Astrocyte (in vitro differentiated cells and primary cell): ENCODE data around the gene SNCG. TPM values are rescaled to one million over a fixed set of nuclear protein-coding genes. Genes with fewer than 3 reads are reported as not detected.

ENCODE experiments used
- DNase-seq: peaks from one replicate; pipeline ENCODE4 v3.0.0-alpha.2; 2010; ENCODE audit warnings: low read depth
- FAIRE-seq: peaks from 2 replicates; lab custom pipeline; 2011; peaks lifted over from hg19 to GRCh38; lab: Jason Lieb, UNC
- H2AFZ ChIP-seq: 2 replicates; pipeline ENCODE4 v1.6.0; 2012; ENCODE audit warnings: low read depth, low read length, inconsistent platforms
- H3K27ac ChIP-seq: 2 replicates; pipeline ENCODE4 v1.5.1; 2011; ENCODE audit warnings: low read depth, low read length, inconsistent platforms
- H3K27me3 ChIP-seq: 2 replicates; pipeline ENCODE4 v1.6.0; 2011; ENCODE audit warnings: low read length, inconsistent platforms; ENCODE audit not compliant: insufficient read depth
- H3K36me3 ChIP-seq: 2 replicates; pipeline ENCODE4 v1.5.1; 2011; ENCODE audit warnings: low read length, inconsistent platforms; ENCODE audit not compliant: insufficient read depth
- H3K4me1 ChIP-seq: 2 replicates; pipeline ENCODE4 v1.5.1; 2011; ENCODE audit warnings: low read length, inconsistent platforms; ENCODE audit not compliant: insufficient read depth
- H3K4me2 ChIP-seq: 2 replicates; pipeline ENCODE4 v1.6.0; 2012; ENCODE audit warnings: low read length, inconsistent platforms
- H3K4me3 ChIP-seq: 2 replicates; pipeline ENCODE4 v1.5.1; 2011; ENCODE audit warnings: low read depth, mild to moderate bottlenecking, low read length, inconsistent platforms; ENCODE audit not compliant: insufficient read depth
- H3K79me2 ChIP-seq: 2 replicates; pipeline ENCODE4 v1.6.0; 2012; ENCODE audit warnings: mild to moderate bottlenecking, low read length, inconsistent platforms; ENCODE audit not compliant: insufficient read depth
- H3K9ac ChIP-seq: 2 replicates; pipeline ENCODE4 v1.6.0; 2012; ENCODE audit warnings: mild to moderate bottlenecking, low read length, inconsistent platforms
- H3K9me3 ChIP-seq: 2 replicates; pipeline ENCODE4 v1.5.1; 2012; ENCODE audit warnings: low read depth, mild to moderate bottlenecking, low read length, inconsistent platforms; ENCODE audit not compliant: insufficient read depth
- H4K20me1 ChIP-seq: 2 replicates; pipeline ENCODE4 v1.6.0; 2012; ENCODE audit warnings: low read length, inconsistent platforms; ENCODE audit not compliant: insufficient read depth
- H3K27ac Mint-ChIP-seq: one replicate; pipeline ENCODE4 v1.8.0; 2021; ENCODE audit warnings: mild to moderate bottlenecking, mixed read lengths; ENCODE audit not compliant: unreplicated experiment
- H3K27me3 Mint-ChIP-seq: one replicate; pipeline ENCODE4 v1.8.0; 2021; ENCODE audit warnings: low read depth, mixed read lengths; ENCODE audit not compliant: unreplicated experiment
- H3K36me3 Mint-ChIP-seq: one replicate; pipeline ENCODE4 v1.8.0; 2021; ENCODE audit warnings: low read depth, mixed read lengths; ENCODE audit not compliant: unreplicated experiment
- H3K4me1 Mint-ChIP-seq: one replicate; pipeline ENCODE4 v1.8.0; 2021; ENCODE audit warnings: low read depth, mixed read lengths; ENCODE audit not compliant: unreplicated experiment
- H3K4me3 Mint-ChIP-seq: one replicate; pipeline ENCODE4 v1.8.0; 2021; ENCODE audit warnings: mild to moderate bottlenecking, moderate library complexity, mixed read lengths; ENCODE audit not compliant: unreplicated experiment
- H3K9me3 Mint-ChIP-seq: one replicate; pipeline ENCODE4 v1.8.0; 2021; ENCODE audit warnings: mild to moderate bottlenecking, mixed read lengths; ENCODE audit not compliant: unreplicated experiment
- CTCF ChIP-seq: IDR thresholded peaks from 2 replicates; pipeline ENCODE4 v1.5.1; 2011; ENCODE audit warnings: low read depth, mild to moderate bottlenecking, inconsistent platforms, low read length, moderate library complexity; ENCODE audit not compliant: insufficient read depth
- EZH2 ChIP-seq: IDR thresholded peaks from 2 replicates; pipeline ENCODE4 v1.6.1; 2012; ENCODE audit warnings: mild to moderate bottlenecking, low read length, inconsistent platforms; ENCODE audit not compliant: insufficient read depth
- total RNA-seq: library from RNA; stranded (reverse); gene quantifications from 2 replicates; pipeline ENCODE4 v1.2.1, GENCODE V29; 2021

SNCG gene
- total RNA-seq, 1 donor from 2014 or later = 3.0 TPM

GRCh38 chr10:86922553-86922961 lies 35.8 kb upstream of the SNCG start:
- Histone ChIP-seq H3K27ac (no peak overlapping the region), H4K20me1 (no peaks in the 10 kb centered on the region), H3K36me3 (peaks cover 10% of the 10 kb centered on the region), H3K79me2 (no peaks in the 10 kb centered on the region), H3K4me3 (no peak overlapping the region), H3K27me3 (no peaks in the 10 kb centered on the region), H3K9ac (no peak overlapping the region), H3K9me3 (no peaks in the 10 kb centered on the region), H3K4me1 (peaks cover 8% of the 10 kb centered on the region), H3K4me2 (no peak overlapping the region), H2AFZ (no peak overlapping the region)
- Mint-ChIP-seq H3K27me3 (no peaks in the 10 kb centered on the region), H3K9me3 (no peaks in the 10 kb centered on the region), H3K4me3 (no peak overlapping the region), H3K27ac (no peak overlapping the region), H3K4me1 (peaks cover 6% of the 10 kb centered on the region), H3K36me3 (peaks cover 9% of the 10 kb centered on the region)
- no peak for FAIRE-seq
- no peak for DNase-seq
- TF ChIP-seq EZH2 (no peak), CTCF (no peak)

- no peaks in the 10 kb centered on the region for H3K4me1 Mint-ChIP-seq
Observed at GRCh38 chr10:86929468-86930380, 28.7 kb upstream of the SNCG start.

More at GRCh38 chr10:86929468-86930380, 28.7 kb upstream of the SNCG start:
- no peak overlapping the region for H3K27ac Mint-ChIP-seq
- Histone ChIP-seq H2AFZ (no peak overlapping the region), H3K4me1 (no peaks in the 10 kb centered on the region), H3K9me3 (no peaks in the 10 kb centered on the region), H3K9ac (no peak overlapping the region), H3K27me3 (no peaks in the 10 kb centered on the region), H3K27ac (no peak overlapping the region), H3K4me2 (no peak overlapping the region), H3K4me3 (no peak overlapping the region), H3K36me3 (peaks cover 3% of the 10 kb centered on the region), H4K20me1 (no peaks in the 10 kb centered on the region), H3K79me2 (no peaks in the 10 kb centered on the region)
- no peaks in the 10 kb centered on the region for H3K9me3 Mint-ChIP-seq
- FAIRE-seq (no peak), DNase-seq (no peak)
- TF ChIP-seq EZH2 = no peak
- no peak for TF ChIP-seq CTCF
- peaks cover 8% of the 10 kb centered on the region for H3K36me3 Mint-ChIP-seq
- H3K4me3 Mint-ChIP-seq = no peak overlapping the region
- no peaks in the 10 kb centered on the region for H3K27me3 Mint-ChIP-seq
